PFSK-1 (cell line): ENCODE data around the gene SLC35F1.

Experiments
- FOXP2 ChIP-seq: optimal IDR thresholded peaks from 2 replicates; pipeline ENCODE3; 2011; ENCODE audit warnings: borderline replicate concordance, control low read depth, inconsistent platforms; ENCODE audit not compliant: insufficient read depth; ENCODE audit errors: extremely low read length, extremely low read depth
- POLR2AphosphoS5 ChIP-seq: IDR thresholded peaks from 2 replicates; pipeline ENCODE4 v1.6.1; 2012; ENCODE audit warnings: low read depth, mild to moderate bottlenecking, control low read depth, low read length, moderate library complexity
- REST ChIP-seq, 2 experiments: IDR thresholded peaks; 2 replicates each; pipeline versions ENCODE4 v1.6.1 to v1.8.0; 2011 to 2012; ENCODE audit warnings: low read depth in 2 of 2, low read length in 2 of 2, control low read depth in 1 of 2, inconsistent platforms in 1 of 2, mild to moderate bottlenecking in 1 of 2, moderate library complexity in 1 of 2; ENCODE audit not compliant: insufficient read depth in 1 of 2
- SIN3A ChIP-seq: IDR thresholded peaks from 2 replicates; pipeline ENCODE4 v1.6.1; 2012; ENCODE audit warnings: mild to moderate bottlenecking, low read length, moderate library complexity, borderline replicate concordance; ENCODE audit not compliant: insufficient read depth
- TAF1 ChIP-seq: IDR thresholded peaks from 2 replicates; pipeline ENCODE4 v1.6.1; 2012; ENCODE audit warnings: low read length, control low read depth, borderline replicate concordance; ENCODE audit not compliant: insufficient read depth

The SLC35F1 gene

GRCh38 chr6:117930645-117931044, 23.6 kb downstream of the SLC35F1 start:
- TF ChIP-seq TAF1 (no peak), REST (IDR thresholded peaks at IDR 0.05; ENCODE audit: insufficient read depth in 1 of 2, low read depth in 2 of 2, low read length in 2 of 2) (no peak), POLR2AphosphoS5 (no peak), FOXP2 (no peak), SIN3A (no peak)

- TF ChIP-seq TAF1 (no peak), POLR2AphosphoS5 (no peak), FOXP2 (no peak), REST (IDR thresholded peaks at IDR 0.05; ENCODE audit: insufficient read depth in 1 of 2, low read depth in 2 of 2, low read length in 2 of 2) (no peak), SIN3A (no peak)
These were observed 24.9 kb downstream of the SLC35F1 start for GRCh38 chr6:117932001-117932400.

- no peak for TF ChIP-seq TAF1
These were observed 25.6 kb downstream of the SLC35F1 start for GRCh38 chr6:117932676-117933075.

- TF ChIP-seq TAF1: no peak
- TF ChIP-seq POLR2AphosphoS5: no peak
- no peak for TF ChIP-seq REST (IDR thresholded peaks at IDR 0.05; ENCODE audit: insufficient read depth in 1 of 2, low read depth in 2 of 2, low read length in 2 of 2)
- TF ChIP-seq SIN3A: no peak
- no peak for TF ChIP-seq FOXP2
These were observed 26.4 kb downstream of the SLC35F1 start for GRCh38 chr6:117933471-117933870.

GRCh38 chr6:117938311-117938995, 31.4 kb downstream of the SLC35F1 start:
- TF ChIP-seq TAF1 (no peak), SIN3A (no peak), REST (IDR thresholded peaks at IDR 0.05; ENCODE audit: insufficient read depth in 1 of 2, low read depth in 2 of 2, low read length in 2 of 2) (no peak), FOXP2 (no peak), POLR2AphosphoS5 (no peak)
